B cell (primary cell): ENCODE measurements around the gene BLCAP. TPM values are rescaled to one million over a fixed set of nuclear protein-coding genes. Genes with fewer than 3 reads are reported as not detected.
"Not testable (repeated sequence)": the region's sequence is repeated elsewhere in the genome, so short reads cannot be mapped to it uniquely, and the experiment has no call there.

Source experiments
- ATAC-seq: fragments of 200-7000 bp; cut with Tn5 transposase; one replicate; pipeline ENCODE4 v1.10.0; 2021; ENCODE audit warnings: low read depth, mild to moderate bottlenecking, moderate number of reproducible peaks, moderate library complexity
- CTCF ChIA-PET: fragments of 350-600 bp; sonication (Branson Sonifier 250); formaldehyde crosslinking; loops from one replicate; lab custom pipeline; 2021; ENCODE audit warnings: antibody characterized with exemption, inconsistent platforms; lab: Charles Lee
- POLR2A ChIA-PET: fragments of 350-600 bp; sonication (Branson Sonifier 250); formaldehyde crosslinking; loops from one replicate; lab custom pipeline; 2021; ENCODE audit warnings: antibody characterized with exemption; lab: Charles Lee
- DNase-seq: peaks from one replicate; pipeline ENCODE4 v3.0.0; 2013
- H2AFZ ChIP-seq: 2 replicates; pipeline ENCODE4 v1.6.1; 2012; ENCODE audit warnings: mild to moderate bottlenecking, low read depth, low read length; ENCODE audit not compliant: insufficient read depth, poor library complexity, severe bottlenecking
- H3K27ac ChIP-seq, 2 donors: 1 replicate in 1 of 2; 2 replicates in 1 of 2; pipeline ENCODE4 v1.5.1; 2012 to 2013; ENCODE audit warnings: low read length in 2 of 2, mild to moderate bottlenecking in 2 of 2, moderate library complexity in 1 of 2
- H3K27me3 ChIP-seq, 4 experiments: fragments of 200-600 bp in 1 of 4; sonication (generic) in 1 of 4; replicated peaks in 1 of 4; 1 replicate in 2 of 4; 2 replicates in 2 of 4; pipeline versions ENCODE4 v1.6.1 to v1.7.0; 2013 to 2016; ENCODE audit warnings: low read length in 3 of 4, mild to moderate bottlenecking in 2 of 4, mixed read lengths in 1 of 4, moderate library complexity in 1 of 4; ENCODE audit not compliant: insufficient read depth in 4 of 4, control insufficient read depth in 3 of 4; ENCODE audit errors: control extremely low read depth in 1 of 4
- H3K36me3 ChIP-seq, 2 experiments: replicated peaks in 1 of 2; 1 replicate in 1 of 2; 2 replicates in 1 of 2; pipeline versions ENCODE4 v1.6.1 to v1.7.1; 2013; ENCODE audit warnings: low read length in 1 of 2; ENCODE audit not compliant: insufficient read depth in 2 of 2, control insufficient read depth in 1 of 2; ENCODE audit errors: control extremely low read depth in 1 of 2, extremely low read depth in 1 of 2
- H3K4me1 ChIP-seq, 2 donors: fragments of 200-600 bp in 1 of 2; sonication (generic) in 1 of 2; 1 replicate in 1 of 2; 2 replicates in 1 of 2; pipeline versions ENCODE4 v1.5.1 to v1.6.1; 2013 to 2017; ENCODE audit warnings: low read length in 2 of 2; ENCODE audit not compliant: control insufficient read depth in 2 of 2, insufficient read depth in 2 of 2
- H3K4me2 ChIP-seq: replicated peaks from 2 replicates; pipeline ENCODE3; 2012; ENCODE audit warnings: mild to moderate bottlenecking, low read depth, low read length; ENCODE audit not compliant: poor library complexity, severe bottlenecking
- H3K4me3 ChIP-seq, 5 experiments: fragments of 200-600 bp in 1 of 5; sonication (generic) in 1 of 5; 1 replicate in 3 of 5; 2 replicates in 2 of 5; pipeline versions ENCODE4 v1.5.1 to v1.7.0; 2011 to 2016; ENCODE audit warnings: low read length in 4 of 5, mild to moderate bottlenecking in 4 of 5, low read depth in 2 of 5, control low read depth in 1 of 5, moderate library complexity in 1 of 5; ENCODE audit not compliant: insufficient read depth in 1 of 5; ENCODE audit errors: control extremely low read depth in 1 of 5, extremely low read depth in 1 of 5
- H3K79me2 ChIP-seq: fragments of 200-600 bp; sonication (generic); one replicate; pipeline ENCODE4 v1.6.0; 2016; ENCODE audit warnings: low read length; ENCODE audit not compliant: control insufficient read depth, insufficient read depth
- H3K9ac ChIP-seq: fragments of 200-600 bp; sonication (generic); 2 replicates; pipeline ENCODE4 v1.6.1; 2017; ENCODE audit warnings: mild to moderate bottlenecking, low read length, moderate library complexity
- H3K9me3 ChIP-seq, 3 donors: one replicate each; pipeline versions ENCODE4 v1.6.1 to v1.7.1; 2013; ENCODE audit warnings: low read length in 2 of 3; ENCODE audit not compliant: control insufficient read depth in 2 of 3, insufficient read depth in 1 of 3; ENCODE audit errors: control extremely low read depth in 1 of 3
- H4K20me1 ChIP-seq: 2 replicates; pipeline ENCODE4 v1.6.0; 2012; ENCODE audit warnings: mild to moderate bottlenecking, low read length; ENCODE audit not compliant: insufficient read depth, control insufficient read depth, poor library complexity, severe bottlenecking
- H3K27ac Mint-ChIP-seq: one replicate; pipeline ENCODE4 v1.8.0; 2021; ENCODE audit warnings: mixed read lengths
- H3K27me3 Mint-ChIP-seq: one replicate; pipeline ENCODE4 v1.8.0; 2021; ENCODE audit warnings: mixed read lengths
- H3K4me1 Mint-ChIP-seq: one replicate; pipeline ENCODE4 v1.8.0; 2021; ENCODE audit warnings: mixed read lengths
- H3K4me3 Mint-ChIP-seq: one replicate; pipeline ENCODE4 v1.8.0; 2021; ENCODE audit warnings: mixed read lengths
- H3K9me3 Mint-ChIP-seq: one replicate; pipeline ENCODE4 v1.8.0; 2022; ENCODE audit warnings: mixed read lengths; ENCODE audit not compliant: insufficient read depth
- CTCF ChIP-seq: fragments of 200-600 bp; IDR thresholded peaks from one replicate; pipeline ENCODE4 v1.8.0; 2022; ENCODE audit warnings: antibody characterized with exemption, mild to moderate bottlenecking
- EZH2 ChIP-seq: IDR thresholded peaks from 2 replicates; pipeline ENCODE4 v1.6.1; 2012; ENCODE audit warnings: borderline replicate concordance, low read depth, mild to moderate bottlenecking, moderate library complexity, low read length; ENCODE audit not compliant: insufficient read depth, poor library complexity, severe bottlenecking
- WGBS: methylation state at CpG from one replicate; pipeline ENCODE4 v1.1.5; 2013; ENCODE audit warnings: missing lambda C conversion rate; ENCODE audit not compliant: insufficient coverage; 5-methylcytosine and 5-hydroxymethylcytosine counted together
- intact Hi-C: fragments of 100-400 bp; cut with micrococcal nuclease; formaldehyde crosslinking; loops from one replicate; pipeline ENCODE4 v1.10.0; 2022
- polyA plus RNA-seq: library from polyadenylated mRNA; depleted of rRNA; stranded (reverse); fragments of >200 nt; gene quantifications from 2 replicates; pipeline ENCODE4 v1.2.3, GENCODE V29; 2012
- total RNA-seq, 2 donors: library from RNA; stranded (reverse); fragments of 120-200 nt in 1 of 2; gene quantifications; 1 replicate in 1 of 2; 2 replicates in 1 of 2; pipeline versions ENCODE4 v1.2.3 to v1.2.4, GENCODE V29; 2013 to 2022

The BLCAP gene
- total and polyA plus RNA-seq, 2 donors (not counting 1 experiment from before 2014, with no cell fraction given): 56.2 to 188 TPM

- Mint-ChIP-seq H3K27me3 (peaks cover 30% of the 10 kb centered on the region), H3K9me3 (no peaks in the 10 kb centered on the region), H3K4me1 (peaks cover 5% of the 10 kb centered on the region), H3K27ac (no peak overlapping the region), H3K4me3 (no peak overlapping the region)
- H3K4me2 ChIP-seq: no peak overlapping the region
- DNase-seq (no peak), ATAC-seq (no peak)
- H3K79me2 ChIP-seq: no peaks in the 10 kb centered on the region
- no CpG with 5 or more reads among the region's 1 CpG for WGBS
- ChIA-PET CTCF (no interaction called here), POLR2A (no interaction called here)
- no peaks in the 10 kb centered on the region for H3K36me3 ChIP-seq
- H3K9me3 ChIP-seq: no peaks in the 10 kb centered on the region
- intact Hi-C loops: no loop called here
- H3K27me3 ChIP-seq: peaks cover 0 to 12% (median 3%) of the 10 kb centered on the region in 4 experiments
- no peaks in the 10 kb centered on the region for H4K20me1 ChIP-seq
- H3K27ac ChIP-seq: no peak overlapping the region
- no peaks in the 10 kb centered on the region for H3K4me1 ChIP-seq
- H3K4me3 ChIP-seq: no peak overlapping the region
- no peak for TF ChIP-seq CTCF
- TF ChIP-seq EZH2: no peak
- H3K9ac ChIP-seq: no peak overlapping the region
- no peak overlapping the region for H2AFZ ChIP-seq
These were observed 24.7 kb upstream of the BLCAP start for GRCh38 chr20:37552415-37552814.

DNA sequence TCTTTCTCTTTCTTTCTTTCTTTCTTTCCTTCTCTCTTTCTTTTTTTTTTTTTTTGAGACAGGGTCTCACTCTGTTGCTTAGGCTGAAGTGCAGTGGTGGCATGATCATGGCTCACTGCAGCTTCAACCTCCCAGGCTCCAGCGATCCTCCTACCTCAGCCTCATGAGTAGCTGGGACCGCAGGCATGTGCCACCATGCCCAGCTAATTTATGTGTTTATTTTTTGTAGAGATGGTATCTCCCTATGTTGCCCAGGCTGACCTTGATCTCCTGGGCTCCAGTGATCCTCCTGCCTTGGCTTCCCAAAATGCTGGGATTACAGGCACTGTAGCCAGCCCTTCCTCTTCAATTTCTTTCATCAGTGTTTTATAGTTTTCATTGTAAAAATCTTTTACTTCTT, 24.0 kb upstream of the BLCAP start:
- H4K20me1 ChIP-seq, H3K9me3 Mint-ChIP-seq, DNase-seq, H3K27me3 ChIP-seq, H3K4me2 ChIP-seq, intact Hi-C loops, H3K79me2 ChIP-seq, H3K4me3 ChIP-seq, H3K27ac ChIP-seq, H3K9me3 ChIP-seq, H3K36me3 ChIP-seq, H3K4me1 ChIP-seq, H2AFZ ChIP-seq, CTCF ChIA-PET, H3K27ac Mint-ChIP-seq, H3K4me3 Mint-ChIP-seq, H3K9ac ChIP-seq, ATAC-seq, H3K4me1 Mint-ChIP-seq: not testable (repeated sequence)
- no CpG with 5 or more reads among the region's 2 CpGs for WGBS
- peaks cover 23% of the 10 kb centered on the region for H3K27me3 Mint-ChIP-seq
- POLR2A ChIA-PET: interaction anchor here (0.7 kb wide), 1 partner anchor 95 kb away, joined by 3 read pairs; no protein-coding TSS in a partner anchor

DNA sequence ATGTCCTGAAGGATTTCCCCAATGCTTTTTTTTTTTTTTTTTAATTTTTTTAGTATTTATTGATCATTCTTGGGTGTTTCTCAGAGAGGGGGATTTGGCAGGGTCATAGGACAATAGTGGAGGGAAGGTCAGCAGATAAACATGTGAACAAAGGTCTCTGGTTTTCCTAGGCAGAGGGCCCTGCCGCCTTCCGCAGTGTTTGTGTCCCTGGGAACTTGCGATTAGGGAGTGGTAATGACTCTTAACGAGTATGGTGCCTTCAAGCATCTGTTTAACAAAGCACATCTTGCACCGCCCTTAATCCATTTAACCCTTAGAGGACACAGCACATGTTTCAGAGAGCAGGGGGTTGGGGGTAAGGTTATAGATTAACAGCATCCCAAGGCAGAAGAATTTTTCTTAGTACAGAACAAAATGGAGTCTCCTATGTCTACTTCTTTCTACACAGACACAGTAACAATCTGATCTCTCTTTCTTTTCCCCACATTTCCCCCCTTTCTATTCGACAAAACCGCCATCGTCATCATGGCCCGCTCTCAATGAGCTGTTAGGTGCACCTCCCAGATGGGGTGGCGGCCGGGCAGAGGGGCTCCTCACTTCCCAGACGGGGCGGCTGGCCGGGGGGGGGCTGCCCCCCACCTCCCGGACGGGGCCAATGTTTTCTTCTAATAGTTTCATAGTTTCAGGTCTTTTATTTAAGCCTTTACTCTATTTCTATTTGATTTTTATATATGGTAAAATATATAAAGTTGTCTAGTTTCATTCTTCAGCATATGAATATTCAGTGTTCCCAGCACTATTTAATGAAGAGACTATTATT, 22.6 kb upstream of the BLCAP start:
- ATAC-seq, H3K4me3 Mint-ChIP-seq, POLR2A ChIA-PET, H3K9me3 ChIP-seq, H3K9me3 Mint-ChIP-seq, DNase-seq, H3K4me1 Mint-ChIP-seq, H3K27me3 ChIP-seq, intact Hi-C loops, H4K20me1 ChIP-seq, H3K4me3 ChIP-seq, H3K9ac ChIP-seq, H2AFZ ChIP-seq, H3K27ac Mint-ChIP-seq, H3K4me1 ChIP-seq, H3K27ac ChIP-seq, H3K4me2 ChIP-seq, H3K79me2 ChIP-seq, H3K36me3 ChIP-seq: not testable (repeated sequence)
- WGBS: 97% methylated on average over 8 of the region's 16 CpGs
- CTCF ChIA-PET: interaction anchor here (0.7 kb wide), 1 partner anchor 96 kb away, joined by 4 read pairs; no protein-coding TSS in a partner anchor
- H3K27me3 Mint-ChIP-seq: peaks cover 31% of the 10 kb centered on the region
